Measurements from ENCODE around the gene GSDME.
"Not testable (repeated sequence)": the region's sequence is repeated elsewhere in the genome, so short reads cannot be mapped to it uniquely, and the experiment has no call there.

Gene GSDME

DNA sequence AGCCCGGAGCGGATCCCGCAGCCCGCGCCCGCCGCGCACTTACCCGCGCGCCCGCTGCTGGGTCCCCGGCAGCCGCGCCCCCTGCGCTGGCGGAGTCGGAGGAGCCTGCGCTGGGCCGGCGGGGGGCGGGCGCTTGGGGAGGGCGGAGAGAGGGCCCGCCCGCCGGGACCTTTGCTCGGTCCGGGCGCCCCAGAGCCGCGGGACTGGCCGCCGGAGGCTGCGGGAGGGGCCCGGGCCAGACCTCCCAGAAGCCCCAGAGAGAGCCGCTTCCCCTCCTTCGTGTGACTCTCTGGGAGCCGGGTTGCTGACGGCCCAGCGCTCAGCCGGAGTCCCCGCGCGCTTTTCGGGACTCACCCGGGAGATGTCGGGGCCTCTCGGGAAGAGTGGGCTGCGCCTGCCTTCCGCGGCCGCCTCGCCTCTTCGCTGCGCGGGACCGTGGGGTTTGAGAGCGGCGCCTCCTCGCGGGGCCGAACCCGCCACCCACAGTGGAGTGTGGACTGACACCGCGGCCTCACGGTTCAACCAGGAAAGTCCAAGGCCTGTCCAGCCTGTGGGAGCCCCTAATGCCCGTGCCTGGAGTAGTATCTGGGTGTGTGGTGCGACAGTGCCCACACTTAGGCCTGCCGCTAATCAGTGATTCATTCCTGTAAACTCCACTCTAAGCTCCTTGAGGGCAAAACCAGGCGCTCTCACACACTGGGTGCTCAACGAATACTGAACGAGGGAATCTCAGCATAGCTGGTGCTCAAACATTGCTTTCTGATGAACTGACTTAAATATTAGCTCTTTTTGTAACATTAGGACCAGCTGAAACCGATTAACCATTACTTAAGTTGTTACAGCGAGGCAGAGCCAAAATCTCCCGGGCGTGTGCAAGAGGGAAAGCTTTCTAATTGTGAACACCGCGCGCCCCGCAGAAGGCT, at the start of gene GSDME:
TSS of gene GSDME (minus strand) at position 112 of the 923 bp plus-strand sequence. CDS start 7,690 bp downstream, outside the sequence.
- no peak for DNase-seq

DNA sequence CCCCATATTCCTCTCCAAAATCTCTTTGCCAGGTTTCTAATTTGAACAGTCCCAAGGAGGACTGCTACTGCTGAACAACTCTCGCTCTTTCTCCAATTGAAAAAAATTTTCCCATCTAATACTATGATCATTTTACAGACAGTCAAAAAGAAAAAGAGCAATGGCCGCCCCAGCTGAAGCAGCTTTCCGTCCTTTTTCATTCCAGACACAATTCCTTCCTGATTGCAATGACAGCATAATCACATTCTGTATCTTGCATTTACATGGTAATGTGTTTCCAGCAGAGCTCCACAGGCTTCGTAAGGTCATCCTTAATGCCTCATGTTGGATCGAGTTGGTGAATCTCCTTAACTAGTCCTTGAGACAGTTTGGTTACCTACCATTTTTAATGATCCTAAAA, 45.0 kb upstream of the GSDME start:
- no peak for DNase-seq

GRCh38 chr7:24801883-24802282, 44.6 kb upstream of the GSDME start:
- DNase-seq = no peak

GRCh38 chr7:24800667-24801066, 43.4 kb upstream of the GSDME start:
- DNase-seq = no peak

DNA sequence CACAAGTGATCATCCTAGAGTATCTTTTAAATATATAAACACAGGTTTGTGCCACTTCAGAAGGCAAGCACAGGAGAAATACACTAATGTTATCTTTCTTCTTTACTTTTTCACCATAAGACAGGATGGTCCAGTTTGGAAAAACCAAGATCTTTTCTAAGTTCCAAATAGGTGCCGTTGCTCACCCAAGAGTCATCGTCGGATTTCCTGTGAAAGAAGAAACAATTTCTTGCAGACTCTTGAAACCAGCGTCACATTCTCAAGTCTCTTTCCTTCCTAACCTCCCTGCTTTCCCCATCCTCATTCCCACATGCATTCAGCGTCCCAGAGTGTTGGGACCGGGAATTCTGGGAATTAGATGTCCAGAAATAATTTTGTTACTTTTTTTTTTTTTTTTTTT, 42.8 kb upstream of the GSDME start:
- no peak for DNase-seq

DNA sequence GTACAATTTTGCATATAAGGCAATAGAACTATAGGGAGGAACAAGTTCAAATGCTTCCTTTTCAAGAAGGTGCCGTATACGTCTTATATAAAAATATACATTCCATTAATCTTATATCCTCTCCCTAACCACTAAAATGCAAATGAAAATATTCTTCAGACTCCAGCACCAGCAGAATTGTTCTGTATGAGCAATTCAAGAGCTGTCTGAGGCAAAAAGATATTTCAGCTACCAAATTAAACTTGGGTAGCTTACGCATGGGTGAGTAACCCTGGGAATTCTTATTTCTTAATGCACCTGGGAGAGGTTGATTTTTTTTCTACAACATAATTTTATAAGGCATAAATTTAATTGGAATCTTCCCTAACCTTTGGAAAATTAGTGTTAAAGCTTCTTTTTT, 42.2 kb upstream of the GSDME start:
- DNase-seq = no peak

GRCh38 chr7:24798261-24798660, 41.0 kb upstream of the GSDME start:
- DNase-seq = no peak

DNA sequence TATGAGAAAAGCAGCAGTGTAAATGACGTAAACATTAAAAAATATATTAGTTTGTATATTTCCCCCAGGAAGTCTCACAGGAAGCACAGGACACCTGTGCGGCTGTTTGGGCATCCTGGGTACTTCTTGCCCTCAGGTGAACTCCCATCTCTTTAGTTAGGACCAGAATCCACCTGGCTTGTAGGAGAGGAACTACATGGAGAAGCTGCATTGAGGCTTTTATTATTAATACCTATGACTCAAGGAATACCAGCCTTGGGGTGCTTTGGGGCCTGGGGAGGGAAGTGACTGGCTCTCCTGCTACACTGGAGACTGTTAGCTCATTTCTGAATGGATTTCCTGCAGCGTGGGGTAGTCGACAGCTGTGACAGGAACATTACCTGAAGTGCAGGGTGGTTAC, 40.0 kb upstream of the GSDME start:
- no peak for DNase-seq

GRCh38 chr7:24795407-24795767, 38.1 kb upstream of the GSDME start:
- DNase-seq = no peak

DNA sequence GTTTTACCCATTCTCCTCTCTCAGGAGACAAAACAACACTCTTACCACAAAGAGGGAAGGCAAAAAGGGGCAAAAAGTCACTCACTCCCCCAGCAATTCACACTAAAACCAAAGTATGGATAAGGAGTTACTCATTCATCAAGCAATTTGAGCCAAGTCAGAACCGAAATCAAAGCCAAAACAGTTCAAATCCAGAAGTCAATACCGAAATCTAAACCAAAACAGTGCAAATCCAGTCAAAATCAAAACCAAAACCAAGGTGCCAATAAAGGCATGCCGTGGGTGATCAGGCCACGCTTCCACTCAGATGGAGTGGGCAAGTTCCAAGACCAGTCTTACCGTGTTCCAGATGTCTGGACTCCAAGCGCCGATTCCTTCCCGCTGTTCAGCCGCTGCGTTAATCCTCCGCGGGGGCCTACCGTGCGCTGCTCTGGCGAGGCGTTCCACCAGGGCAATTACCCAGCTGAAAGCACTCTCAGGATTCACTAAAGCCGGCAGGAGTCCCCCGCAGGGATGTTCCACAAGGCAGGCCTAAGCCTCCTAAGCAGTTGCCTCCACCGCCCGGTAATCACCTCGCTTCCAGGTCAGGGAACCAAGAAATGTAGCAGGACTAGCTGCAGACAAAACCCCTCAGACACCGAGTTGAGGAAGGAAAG, 37.6 kb upstream of the GSDME start:
- not testable (repeated sequence) for DNase-seq

GRCh38 chr7:24793982-24794648, 36.9 kb upstream of the GSDME start:
- DNase-seq = no peak

GRCh38 chr7:24788961-24789576, 31.8 kb upstream of the GSDME start:
- DNase-seq = no peak

DNA sequence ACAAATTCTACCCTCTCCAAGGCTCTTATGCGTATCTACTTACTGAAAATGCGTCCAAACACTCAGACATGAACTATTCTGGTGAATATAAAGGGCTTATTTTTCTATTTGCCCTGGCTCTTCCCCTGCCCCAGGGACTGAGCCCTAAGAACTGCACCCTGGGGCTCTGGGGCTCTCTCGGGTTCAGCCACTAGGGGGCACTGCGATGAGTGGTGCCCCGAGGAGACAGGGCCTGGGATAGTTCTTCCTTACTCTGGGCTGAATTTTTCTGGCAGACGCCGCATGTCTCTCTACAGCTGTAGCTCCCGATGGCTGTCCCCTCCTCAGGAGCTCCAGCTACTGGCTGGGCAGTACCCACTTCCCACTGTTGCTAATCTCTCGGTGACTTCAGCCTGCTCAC, 30.8 kb upstream of the GSDME start:
- no peak for DNase-seq

GRCh38 chr7:24786941-24787340, 29.7 kb upstream of the GSDME start:
- no peak for DNase-seq

DNA sequence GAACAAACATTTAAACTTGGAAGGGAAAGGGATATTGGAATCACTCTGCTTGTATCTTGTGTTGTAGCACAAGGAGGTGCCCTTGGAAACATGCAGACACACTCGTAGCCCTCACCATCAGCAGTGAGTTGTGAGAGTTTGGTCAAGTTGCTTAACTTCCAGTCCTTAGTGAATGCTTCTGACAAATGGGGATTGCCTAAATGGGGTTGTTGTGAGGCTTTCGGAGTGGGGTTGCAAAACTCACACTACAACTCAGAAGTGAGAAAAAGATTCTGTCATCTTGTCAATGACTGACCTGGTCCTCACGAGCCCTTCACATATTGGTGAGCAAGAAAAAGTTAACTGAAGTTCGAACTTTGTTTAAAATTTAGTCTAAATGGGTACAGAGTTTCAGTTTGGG, 29.0 kb upstream of the GSDME start:
- no peak for DNase-seq

DNA sequence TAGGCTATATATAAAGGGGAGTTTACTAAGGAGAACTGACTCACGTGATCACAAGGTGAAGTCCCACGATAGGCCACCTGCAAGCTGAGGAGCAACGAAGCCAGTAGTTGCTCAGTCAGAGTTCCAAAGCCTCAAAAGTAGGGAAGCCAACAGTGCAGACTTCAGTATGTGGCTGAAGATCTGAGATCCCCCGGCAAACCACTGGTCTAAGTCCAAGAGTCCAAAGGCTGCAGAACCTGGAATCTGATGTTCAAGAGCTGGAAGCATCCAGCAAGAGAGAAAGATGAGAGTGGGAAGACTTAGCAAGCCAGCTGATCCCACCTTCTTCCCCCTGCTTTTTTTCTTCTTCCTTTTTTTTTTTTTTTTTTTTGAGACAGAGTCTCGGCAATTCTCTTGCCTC, 27.0 kb upstream of the GSDME start:
- DNase-seq = no peak

GRCh38 chr7:24783698-24784097, 26.4 kb upstream of the GSDME start:
- DNase-seq = no peak

DNA sequence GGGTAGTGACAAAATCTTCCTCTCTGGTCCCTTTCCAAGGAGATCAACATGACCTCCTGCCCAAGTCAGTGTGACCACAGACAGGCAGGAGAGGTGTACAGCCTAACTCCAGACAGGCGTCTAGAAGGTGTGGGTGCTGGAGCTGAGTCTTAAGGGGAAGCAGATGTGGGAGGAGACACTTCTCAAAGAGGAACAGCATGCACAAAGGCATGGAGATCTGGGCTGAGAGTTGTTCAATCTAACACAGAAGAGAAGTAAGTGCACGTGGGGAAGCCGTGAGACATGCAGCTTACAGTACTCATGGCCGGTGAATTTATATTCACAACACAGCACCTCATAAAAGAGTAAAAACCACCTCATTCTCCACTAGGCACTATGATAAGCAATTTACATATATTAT, 23.8 kb upstream of the GSDME start:
- DNase-seq = no peak

DNA sequence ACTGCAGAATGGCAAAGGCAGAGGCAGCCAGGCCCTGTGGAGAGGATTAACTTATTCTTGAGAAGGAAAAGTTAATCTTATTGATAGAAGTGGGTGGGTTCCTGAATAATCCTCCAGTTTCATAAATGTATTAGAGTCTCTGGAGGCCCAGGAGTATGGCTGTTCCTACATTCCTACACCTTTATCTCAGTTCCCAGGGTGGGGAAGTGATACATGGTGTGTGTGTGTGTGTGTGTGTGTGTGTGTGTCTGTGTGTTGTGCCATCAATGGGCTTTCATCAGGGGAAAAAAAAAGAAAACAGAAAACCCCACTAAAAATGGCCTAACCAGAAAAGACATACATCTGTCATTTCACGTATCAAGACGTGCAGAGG, 22.0 kb upstream of the GSDME start:
- DNase-seq = no peak

- DNase-seq = no peak
Measured at GRCh38 chr7:24778543-24779282, 21.4 kb upstream of the GSDME start.

DNA sequence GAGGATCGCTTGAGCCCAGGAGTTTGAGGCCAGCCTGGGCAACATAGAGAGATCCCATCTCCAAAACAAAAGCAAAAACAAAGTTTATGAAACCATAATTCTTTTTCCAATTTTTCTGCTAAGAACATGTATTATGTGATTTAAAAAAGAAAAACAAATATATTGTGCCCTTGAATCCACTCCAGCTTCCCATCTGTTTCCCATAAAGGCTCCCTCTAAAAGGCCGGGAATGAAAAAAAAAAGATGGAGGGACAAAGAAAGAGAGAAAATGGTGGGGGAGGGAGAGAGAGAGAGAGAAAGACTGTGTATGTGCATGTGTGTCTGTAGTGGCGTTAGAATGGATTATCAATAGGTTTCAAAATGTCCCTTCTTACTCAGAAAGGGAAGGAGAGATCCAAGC, 20.5 kb upstream of the GSDME start:
- DNase-seq = no peak

- DNase-seq = no peak
Measured at GRCh38 chr7:24773646-24774045, 16.4 kb upstream of the GSDME start.

DNA sequence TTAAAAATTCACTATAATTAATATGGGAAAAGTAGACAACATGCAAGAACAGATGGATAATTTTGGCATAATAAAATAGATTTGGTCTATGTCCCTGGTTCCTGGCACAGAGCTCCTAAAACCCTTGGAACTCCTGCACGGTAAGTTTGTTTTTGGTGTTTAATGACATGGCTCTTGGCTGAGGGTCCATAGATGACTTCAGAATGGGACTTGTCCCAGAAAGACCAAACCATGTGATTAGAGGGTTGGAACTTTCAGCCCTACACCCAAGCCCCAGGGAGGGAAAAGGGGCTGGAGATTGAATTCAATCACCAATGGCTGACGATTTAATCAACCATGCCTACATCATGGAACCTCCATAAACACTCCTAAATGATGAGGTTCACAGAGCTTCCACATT, 12.6 kb upstream of the GSDME start:
- DNase-seq = no peak
